NCI-H748 (cell line): Measurements from ENCODE around the gene KRT16.
A peak's percentile ranks its signal among the peaks of the same experiment; 100 is the strongest.
"Not testable (repeated sequence)": the region's sequence is repeated elsewhere in the genome, so short reads cannot be mapped to it uniquely, and the experiment has no call there.

Experiments
- DNase-seq: peaks from one replicate; lab custom pipeline; 2025; ENCODE audit not compliant: unreplicated experiment; lab: John Stamatoyannopoulos, UW

Gene KRT16

GRCh38 chr17:41628621-41629255 is 16.2 kb upstream of the KRT16 start:
- DNase-seq = not testable (repeated sequence)

GRCh38 chr17:41628073-41628370 is 15.5 kb upstream of the KRT16 start:
- DNase-seq = not testable (repeated sequence)

- no peak for DNase-seq
Observed at GRCh38 chr17:41627316-41628072, 14.9 kb upstream of the KRT16 start.

GRCh38 chr17:41626914-41627295 is 14.3 kb upstream of the KRT16 start:
- not testable (repeated sequence) for DNase-seq

- DNase-seq = not testable (repeated sequence)
Observed at GRCh38 chr17:41626028-41626913, 13.7 kb upstream of the KRT16 start.

- DNase-seq = peak; percentile 10
Observed at GRCh38 chr17:41625602-41626001, 13.0 kb upstream of the KRT16 start.

- DNase-seq = no peak
Observed at GRCh38 chr17:41624208-41625101, 11.9 kb upstream of the KRT16 start, which contains the start of gene KRT17. TSS of gene KRT17 (minus strand) at chr17:41624575. CDS start at chr17:41624509, 66 bp downstream.

GRCh38 chr17:41623184-41623861 is 10.8 kb upstream of the KRT16 start:
- not testable (repeated sequence) for DNase-seq

GRCh38 chr17:41622340-41623183 is 10.0 kb upstream of the KRT16 start:
- DNase-seq = not testable (repeated sequence)

- DNase-seq = no peak
Observed at GRCh38 chr17:41621916-41622315, 9.3 kb upstream of the KRT16 start.

- DNase-seq = not testable (repeated sequence)
Observed at GRCh38 chr17:41621435-41621817, 8.9 kb upstream of the KRT16 start.

- DNase-seq = no peak
Observed at GRCh38 chr17:41620583-41621434, 8.2 kb upstream of the KRT16 start.

GRCh38 chr17:41619927-41620582 is 7.5 kb upstream of the KRT16 start:
- not testable (repeated sequence) for DNase-seq

GRCh38 chr17:41619036-41619926 is 6.7 kb upstream of the KRT16 start:
- DNase-seq = no peak

- DNase-seq = no peak
Observed at GRCh38 chr17:41618341-41619035, 5.9 kb upstream of the KRT16 start.

- DNase-seq = no peak
Observed at GRCh38 chr17:41617698-41618097, 5.1 kb upstream of the KRT16 start.
